HG02852 (cell line): ENCODE measurements around the gene CCDC137.
"Not testable (repeated sequence)": the region's sequence is repeated elsewhere in the genome, so short reads cannot be mapped to it uniquely, and the experiment has no call there.

Source experiments
- ATAC-seq: cut with Tn5 transposase; IDR thresholded peaks from one replicate; pipeline ENCODE4 v1.9.1; 2021; ENCODE audit warnings: mild to moderate bottlenecking, moderate library complexity; ENCODE audit not compliant: unreplicated experiment

CCDC137 gene, protein sequence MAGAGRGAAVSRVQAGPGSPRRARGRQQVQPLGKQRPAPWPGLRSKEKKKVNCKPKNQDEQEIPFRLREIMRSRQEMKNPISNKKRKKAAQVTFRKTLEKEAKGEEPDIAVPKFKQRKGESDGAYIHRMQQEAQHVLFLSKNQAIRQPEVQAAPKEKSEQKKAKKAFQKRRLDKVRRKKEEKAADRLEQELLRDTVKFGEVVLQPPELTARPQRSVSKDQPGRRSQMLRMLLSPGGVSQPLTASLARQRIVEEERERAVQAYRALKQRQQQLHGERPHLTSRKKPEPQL

DNA sequence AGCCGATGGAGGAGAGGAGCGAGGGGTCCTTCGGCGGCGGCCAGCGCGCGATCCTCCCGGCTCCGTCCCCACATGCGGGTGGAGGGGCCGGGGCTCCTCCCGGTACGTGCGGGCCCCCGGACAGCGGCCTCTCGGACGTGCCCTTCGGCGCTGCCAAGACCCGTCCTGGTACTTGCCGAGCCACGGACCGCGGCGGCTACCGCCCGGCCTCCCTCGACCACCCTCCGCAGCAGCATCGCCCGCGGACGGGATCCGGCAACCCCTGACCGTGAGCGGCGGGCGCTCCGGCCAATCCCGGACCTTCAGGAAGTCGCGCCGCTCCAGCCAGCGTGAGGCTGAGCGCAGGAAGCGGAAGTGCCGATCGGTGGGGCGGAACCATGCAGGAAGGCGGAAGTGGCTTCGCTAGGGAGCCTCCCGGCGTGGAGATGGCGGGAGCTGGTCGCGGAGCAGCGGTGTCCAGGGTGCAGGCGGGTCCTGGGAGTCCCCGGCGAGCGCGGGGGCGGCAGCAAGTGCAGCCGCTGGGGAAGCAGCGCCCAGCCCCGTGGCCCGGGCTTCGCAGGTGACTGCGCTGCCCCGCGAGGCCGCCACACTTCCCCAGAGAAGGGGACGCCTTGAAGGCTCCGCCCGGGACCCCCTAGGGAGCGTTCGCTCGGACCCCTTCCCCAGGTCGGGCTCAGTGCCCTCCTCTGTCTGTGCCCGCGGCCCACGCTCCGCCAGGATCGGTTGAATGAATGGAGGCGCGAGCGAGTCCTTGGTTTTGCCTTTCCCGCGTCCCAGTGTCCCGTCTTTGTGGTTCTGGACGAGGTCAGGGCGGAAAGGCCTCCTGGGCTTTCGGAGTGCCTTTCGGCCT, at the start of gene CCDC137, which contains the start of gene OXLD1:
CCDC137 (plus strand) TSS at position 396 of the 850 bp plus-strand sequence; CDS start at position 426, 30 bp downstream.
OXLD1 (minus strand) TSS at position 264 of the 850 bp plus-strand sequence; CDS start at position 236, 28 bp downstream.
- ATAC-seq: peak; percentile 87

DNA sequence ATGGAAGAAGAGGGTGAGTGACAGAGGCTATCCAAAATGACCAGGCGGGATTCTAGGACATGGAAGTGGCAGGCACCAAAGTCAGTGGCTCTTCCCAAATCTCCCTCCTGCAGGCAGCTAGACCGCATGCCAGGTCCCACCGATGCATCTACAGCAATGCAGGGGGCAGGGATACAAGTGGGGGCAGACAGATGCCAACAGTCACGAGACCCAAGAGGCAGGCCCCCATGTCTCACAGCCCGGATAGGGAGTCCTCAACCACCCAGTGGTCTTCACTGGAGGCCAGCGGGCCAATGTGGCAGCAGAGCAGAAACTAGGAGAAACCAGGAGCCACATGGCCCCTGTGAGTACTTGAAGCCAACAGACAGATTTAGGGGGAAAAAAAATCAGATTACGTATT, 49.7 kb upstream of the CCDC137 start:
- no peak for ATAC-seq

DNA sequence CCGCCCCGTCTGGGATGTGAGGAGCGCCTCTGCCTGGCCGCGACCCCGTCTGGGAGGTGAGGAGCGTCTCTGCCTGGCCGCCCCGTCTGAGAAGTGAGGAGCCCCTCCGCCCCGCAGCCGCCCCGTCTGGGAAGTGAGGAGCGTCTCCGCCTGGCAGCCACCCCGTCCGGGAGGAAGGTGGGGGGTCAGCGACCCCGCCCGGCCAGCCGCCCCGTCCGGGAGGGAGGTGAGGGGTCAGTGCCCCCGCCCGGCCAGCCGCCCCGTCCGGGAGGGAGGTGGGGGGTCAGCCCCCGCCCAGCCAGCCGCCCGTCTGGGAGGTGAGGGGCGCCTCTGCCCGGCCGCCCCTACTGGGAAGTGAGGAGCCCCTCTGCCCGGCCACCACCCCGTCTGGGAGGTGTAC, 48.2 kb upstream of the CCDC137 start:
- ATAC-seq: not testable (repeated sequence)

DNA sequence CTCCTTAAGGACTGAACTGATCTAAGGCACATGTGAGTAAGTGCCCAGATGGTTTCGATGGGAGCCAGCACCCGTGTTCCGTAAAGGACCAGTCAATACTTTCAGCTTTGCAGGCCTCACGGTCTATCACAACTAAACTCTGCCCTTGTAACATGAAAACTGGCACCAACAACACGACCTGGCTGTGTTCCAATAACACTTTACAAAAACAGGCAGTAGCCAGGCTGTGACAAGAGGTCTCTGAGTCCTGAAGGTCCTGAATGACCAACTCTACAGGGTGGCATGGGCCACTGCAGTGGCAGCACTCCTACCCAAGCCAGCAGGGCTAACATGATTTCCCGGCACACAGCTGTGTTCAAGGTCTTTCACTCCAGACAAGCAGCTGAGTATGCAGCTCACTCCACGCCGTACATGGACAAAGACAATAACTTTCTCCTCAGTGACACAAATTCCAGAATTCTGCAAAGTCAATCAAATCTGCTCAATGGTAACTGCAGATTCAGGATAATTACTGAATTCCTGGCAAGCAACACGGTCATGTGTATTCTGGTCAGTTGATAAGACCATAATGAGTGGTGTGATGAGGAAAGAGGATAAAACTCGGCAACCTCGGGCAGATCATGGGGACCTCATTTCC, 44.9 kb upstream of the CCDC137 start:
- no peak for ATAC-seq

DNA sequence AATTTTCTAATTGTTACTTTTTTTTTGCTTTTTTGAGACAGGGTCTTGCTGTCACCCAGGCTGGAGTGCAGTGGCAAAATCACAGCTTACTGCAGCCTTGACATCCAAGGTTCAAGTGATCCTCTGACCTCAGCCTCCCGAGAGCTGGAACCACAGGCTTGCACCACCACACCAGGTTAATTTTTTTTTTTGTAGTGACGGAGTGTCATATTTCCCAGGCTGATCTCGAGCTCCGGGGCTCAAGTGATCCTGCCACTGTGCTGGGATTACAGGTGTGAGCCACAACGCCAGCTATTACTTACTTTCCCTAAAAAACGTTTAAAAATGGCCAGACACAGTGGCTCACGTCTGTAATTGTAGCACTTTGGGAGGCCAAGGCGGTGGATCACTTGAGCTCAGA, 36.3 kb upstream of the CCDC137 start:
- no peak for ATAC-seq

DNA sequence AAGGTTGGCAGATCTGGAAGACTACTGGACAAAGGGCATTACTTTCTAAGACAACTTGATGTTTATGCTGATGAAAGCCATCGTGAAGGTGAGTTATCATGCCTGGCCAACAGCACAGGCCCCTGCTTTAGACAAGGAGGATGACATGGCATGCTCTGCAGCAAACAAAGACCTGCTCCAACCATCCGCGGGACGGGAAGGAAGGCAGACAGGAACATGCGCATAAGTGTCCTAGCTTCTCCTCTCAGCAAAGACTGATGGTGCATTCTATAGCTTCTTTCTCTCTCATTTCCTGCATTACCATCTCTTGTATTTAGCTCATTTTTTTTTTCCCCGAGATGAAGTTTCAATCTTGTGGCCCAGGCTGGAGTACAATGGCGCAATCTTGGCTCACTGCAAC, 35.1 kb upstream of the CCDC137 start:
- no peak for ATAC-seq

DNA sequence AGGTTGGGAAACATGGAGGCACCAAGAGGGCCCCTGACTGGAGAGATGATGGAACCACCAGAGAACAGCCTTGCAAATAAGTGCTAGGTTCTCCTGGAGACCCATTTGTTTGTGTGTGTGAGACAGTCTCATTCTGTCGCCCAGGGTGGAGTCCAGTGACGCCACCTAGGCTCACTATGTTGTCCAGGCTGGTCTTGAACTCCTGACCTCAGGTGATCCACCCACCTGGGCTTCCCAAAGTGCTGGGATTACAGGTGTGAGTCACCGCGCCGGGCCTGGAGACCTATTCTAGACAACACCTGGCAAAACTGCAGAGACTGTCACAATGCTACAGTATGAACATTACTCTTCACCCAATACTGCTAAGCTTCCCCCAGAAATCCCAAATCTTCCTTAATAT, 31.1 kb upstream of the CCDC137 start:
- ATAC-seq: no peak

DNA sequence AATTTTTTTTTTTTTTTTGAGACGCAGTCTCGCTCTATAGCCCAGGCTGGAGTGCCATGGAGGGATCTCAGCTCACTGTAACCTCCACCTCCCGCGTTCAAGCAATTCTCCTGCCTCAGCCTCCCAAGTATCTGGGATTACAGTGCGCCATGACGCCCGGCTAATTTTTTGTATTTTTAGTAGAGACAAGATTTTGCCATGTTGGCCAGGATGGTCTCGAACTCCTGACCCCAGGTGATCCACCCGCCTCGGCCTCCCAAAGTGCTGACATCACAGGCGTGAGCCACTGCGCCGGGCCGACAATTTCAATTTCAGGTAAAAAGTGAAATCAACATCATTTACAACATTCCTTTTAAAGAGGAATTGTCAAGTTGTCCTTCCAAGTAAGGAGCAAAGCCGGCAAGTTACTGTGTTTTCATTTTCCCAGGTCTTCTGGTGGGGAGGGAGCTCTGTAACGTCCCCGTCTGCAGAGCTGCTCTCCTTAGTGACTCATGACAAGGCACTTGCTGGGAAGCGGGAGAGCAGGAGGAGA, 30.5 kb upstream of the CCDC137 start:
- ATAC-seq: peak; percentile 19

DNA sequence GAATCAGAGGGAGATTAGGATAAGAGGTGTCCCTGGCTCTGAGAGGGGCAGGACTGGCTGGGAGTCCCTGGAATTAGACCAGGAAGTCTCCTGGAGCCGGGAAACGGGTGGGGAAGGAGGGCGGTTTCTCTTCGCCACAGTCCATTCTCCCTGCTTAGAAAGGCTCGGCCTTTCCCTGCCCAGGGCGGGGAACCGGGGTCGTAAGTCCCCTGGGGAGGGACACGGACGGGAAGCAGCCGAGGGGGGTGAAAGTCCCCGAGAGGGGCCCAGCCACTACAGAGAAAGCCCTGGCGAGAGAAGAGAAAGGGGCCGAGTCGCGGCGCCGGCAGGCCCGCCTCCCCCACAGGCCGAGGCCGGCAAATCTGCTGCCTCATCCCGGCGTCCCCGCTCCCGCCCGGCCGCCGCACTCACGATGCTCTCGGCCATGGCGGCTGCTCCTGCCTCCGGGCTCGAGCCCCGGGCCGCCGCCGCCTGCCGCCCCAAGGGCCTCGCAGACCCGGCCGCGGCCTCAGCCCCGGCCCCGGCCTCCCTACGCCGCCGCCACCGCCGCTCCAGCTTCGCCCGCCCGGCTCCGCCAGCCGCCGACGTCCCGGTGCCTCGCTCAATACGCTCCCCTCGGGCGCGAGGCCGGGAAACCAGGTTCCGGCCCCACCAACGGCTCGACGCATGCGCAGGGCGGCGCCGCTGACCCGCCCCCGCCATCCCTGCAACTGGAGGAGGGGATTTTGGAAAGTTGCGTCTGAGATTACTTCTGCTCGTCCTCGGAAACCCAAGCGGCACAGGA, 29.8 kb upstream of the CCDC137 start, which contains the start of the genes NPLOC4 and TSPAN10:
NPLOC4 (minus strand) TSS at position 608 of the 784 bp plus-strand sequence; CDS start at position 426, 182 bp downstream.
TSPAN10 (plus strand) TSS at position 692 of the 784 bp plus-strand sequence. CDS start 5,217 bp downstream, outside the sequence.
- peak; percentile 76 for ATAC-seq

DNA sequence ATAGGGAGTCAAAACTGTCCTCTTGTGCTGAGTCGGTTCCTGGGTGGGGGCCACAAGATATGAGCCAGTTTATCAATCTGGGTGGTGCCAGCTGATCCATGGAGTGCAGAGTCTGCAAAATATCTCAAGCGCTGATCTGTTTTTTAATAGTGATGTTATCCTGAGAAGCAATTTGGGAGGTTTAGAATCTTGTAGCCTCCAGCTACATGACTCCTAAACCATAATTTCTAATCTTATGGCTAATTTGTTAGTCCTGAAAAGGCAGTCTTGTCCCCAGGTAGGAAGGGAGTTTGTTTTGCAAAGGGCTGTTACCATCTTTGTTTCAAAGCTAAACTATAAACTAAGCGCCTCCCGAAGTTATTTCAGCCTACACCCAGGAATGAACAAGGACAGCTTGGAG, 27.9 kb upstream of the CCDC137 start:
- no peak for ATAC-seq

DNA sequence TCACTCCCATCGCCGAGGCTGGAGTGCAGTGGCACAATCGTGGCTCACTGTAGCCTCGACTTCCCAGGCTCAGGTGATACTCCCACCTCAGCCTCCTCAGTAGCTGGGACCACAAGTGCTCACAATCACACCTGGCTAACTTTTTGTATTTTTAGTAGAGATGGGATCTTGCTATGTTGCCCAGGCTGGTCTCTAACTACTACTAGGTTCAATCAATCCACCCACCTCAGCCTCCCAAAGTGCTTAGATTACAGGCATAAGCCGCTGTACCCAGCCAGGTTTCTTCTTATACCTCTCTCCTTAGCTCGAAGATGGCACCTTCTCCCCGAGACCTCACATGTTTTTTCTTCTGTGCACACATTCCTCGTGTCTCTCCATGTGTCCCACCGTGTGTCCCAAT, 26.5 kb upstream of the CCDC137 start:
- ATAC-seq: no peak

DNA sequence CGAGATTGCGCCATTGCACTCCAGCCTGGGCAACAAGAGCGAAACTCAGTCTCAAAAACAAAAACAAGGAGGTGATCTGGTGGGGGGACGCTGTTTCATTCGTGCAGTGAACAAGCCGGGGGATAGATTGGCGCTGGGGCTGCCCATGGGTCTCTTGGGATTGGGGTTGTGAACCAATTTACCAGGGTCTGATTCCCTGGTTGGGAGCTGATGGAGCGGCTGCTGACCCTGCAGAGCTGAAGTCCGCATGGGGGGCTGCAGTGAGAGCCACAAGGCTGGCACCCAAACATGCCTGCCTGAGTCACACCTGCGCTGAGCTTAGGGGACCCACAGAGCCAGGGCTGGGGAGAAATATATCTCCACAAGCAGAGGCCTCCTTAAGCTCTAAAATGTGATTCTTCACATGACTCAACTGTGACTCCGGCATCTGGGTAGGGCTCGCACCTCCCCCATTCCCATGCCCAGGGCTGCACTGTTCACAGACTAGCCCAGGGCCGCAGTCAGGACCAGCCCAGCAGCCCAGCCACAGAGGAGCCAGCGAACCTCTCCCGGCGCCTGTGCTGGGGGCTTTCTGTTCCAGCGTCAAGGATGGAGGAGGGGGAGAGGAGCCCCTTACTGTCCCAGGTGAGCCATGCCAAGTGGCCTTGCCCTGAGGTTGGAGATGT, 24.6 kb upstream of the CCDC137 start:
- no peak for ATAC-seq

DNA sequence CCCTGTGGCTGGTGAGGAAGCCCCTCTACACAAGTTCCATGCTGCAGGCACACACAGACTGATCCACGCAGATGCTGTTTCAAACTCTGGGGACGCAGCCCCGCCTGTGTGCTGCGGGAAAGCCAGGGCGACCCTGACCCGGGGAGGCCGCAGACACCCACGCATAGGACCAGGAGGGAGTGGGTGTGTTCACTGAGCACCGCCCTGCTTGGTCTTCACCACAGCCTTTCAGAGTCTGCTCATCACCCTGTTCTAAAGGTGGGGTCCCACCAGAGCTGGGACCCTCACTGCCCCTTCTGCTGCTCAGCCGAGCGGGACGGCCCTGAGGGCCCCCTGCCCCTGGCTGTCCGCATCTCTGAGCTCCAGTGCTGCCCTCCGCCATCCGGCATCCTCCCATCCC, 22.0 kb upstream of the CCDC137 start:
- ATAC-seq: no peak

DNA sequence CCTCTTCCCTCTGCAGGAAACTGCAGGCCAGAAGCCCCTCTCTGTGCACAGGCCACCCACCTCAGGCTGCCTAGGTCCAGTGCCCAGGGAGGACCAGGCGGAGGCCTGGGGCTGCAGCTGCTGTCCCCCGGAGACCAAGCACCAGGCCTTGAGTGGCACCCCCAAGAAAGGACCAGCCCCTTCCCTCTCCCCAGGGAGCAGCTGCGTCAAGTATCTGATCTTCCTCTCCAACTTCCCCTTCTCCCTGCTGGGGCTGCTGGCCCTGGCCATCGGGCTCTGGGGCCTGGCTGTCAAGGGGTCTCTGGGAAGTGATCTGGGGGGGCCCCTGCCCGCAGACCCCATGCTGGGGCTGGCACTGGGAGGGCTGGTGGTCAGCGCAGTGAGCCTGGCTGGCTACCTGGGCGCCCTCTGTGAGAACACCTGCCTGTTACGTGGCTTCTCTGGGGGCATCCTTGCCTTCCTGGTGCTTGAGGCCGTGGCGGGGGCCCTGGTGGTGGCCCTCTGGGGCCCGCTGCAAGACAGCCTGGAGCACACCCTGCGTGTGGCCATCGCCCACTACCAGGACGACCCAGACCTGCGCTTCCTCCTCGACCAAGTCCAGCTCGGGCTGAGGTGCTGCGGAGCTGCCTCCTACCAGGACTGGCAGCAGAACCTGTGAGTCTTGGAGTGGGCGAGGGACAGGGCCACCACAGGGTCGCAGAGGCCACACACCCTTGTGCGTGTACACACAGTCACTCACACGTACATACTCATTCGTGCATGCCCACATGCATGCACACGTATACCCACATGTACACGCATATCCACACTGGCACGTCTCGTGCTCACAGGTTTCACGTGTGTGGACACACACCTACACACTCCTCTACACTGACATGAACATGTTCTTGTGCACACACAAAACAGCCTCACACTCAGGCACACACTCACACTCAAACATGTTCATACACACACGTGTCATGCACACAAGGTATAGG, 21.3 kb upstream of the CCDC137 start:
- no peak for ATAC-seq

DNA sequence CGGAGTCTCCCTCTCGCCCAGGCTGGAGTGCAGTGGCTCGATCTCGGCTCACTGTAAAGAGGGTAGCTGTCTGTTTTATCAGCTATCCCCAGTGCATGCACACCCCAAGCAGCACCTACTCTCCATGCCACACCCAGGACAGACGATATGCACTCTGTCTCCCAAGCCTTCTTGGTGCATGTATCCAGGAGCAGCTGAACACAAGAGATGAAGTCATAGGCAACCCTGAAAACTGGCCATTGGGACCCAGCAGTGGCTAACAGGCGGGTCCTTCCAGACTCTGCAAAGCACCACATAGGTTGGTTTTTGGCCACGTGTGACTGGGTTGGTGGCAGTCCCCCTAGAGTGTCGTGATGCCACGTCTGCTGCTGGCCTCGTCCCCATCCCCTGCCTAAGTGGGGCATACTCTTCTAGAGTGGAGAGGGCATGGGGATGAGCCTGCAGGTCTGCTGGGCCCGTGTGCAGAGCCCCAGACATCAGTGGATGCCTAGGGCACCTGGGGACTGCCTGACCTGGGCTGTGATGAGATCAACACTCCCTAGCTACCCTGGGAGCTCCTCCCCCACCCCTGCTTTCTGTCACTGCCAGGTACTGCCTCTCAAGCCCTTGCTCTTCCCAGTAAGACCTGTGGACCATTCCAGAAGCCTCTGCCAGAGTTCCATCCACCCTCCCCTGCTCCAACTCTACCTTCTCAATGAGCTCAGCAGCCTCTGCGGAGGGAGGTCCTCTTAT, 19.5 kb upstream of the CCDC137 start:
- no peak for ATAC-seq

DNA sequence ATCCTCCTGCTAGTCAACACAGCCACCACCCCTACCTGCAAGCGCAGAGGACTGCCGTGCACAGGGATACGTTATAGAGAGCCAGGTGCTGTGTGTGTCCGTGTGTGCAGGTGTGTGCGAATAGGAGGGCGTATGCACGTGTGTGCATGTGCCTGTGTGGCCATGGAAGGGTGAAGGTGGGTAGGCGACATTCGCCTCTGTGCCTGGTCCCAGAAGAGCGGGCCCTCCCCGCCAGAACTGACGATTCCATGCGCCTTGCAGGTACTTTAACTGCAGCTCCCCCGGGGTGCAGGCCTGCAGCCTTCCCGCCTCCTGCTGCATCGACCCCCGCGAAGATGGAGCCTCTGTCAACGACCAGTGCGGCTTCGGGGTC, 18.9 kb upstream of the CCDC137 start:
- no peak for ATAC-seq

DNA sequence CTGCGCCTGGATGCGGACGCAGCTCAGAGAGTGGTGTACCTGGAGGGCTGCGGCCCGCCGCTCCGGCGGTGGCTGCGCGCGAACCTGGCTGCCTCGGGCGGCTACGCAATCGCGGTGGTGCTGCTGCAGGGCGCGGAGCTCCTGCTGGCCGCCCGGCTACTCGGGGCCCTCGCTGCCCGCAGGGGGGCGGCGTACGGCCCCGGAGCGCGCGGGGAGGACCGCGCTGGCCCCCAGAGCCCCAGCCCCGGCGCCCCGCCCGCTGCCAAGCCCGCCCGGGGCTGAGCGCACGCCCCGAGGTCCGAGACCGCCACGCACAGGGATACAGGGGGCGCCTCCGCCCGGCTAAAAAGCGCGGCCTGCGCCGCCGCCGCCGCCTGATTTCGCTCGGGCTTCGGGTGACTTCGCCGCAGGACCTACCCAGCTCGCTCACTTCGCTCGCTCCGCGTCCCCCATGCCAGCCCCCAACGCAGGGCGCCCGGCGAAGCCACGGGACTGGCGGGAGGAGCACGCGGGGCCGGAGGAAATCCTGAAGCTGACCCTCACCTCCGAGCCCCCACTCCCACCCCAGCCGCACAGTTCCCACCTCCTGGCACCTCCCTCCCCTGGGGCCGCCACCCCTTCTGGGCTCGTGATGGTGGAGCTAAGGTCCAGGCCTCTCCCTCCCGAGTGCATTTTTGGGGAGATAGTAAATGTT, 18.4 kb upstream of the CCDC137 start:
- ATAC-seq: no peak
